GM12891 (cell line): Measurements from ENCODE around the gene DYNC1H1.

Experiments used
- PAX5 ChIP-seq: IDR thresholded peaks from 2 replicates; pipeline ENCODE4 v1.6.1; 2011; ENCODE audit warnings: low read length, moderate library complexity, mild to moderate bottlenecking; ENCODE audit not compliant: insufficient read depth, severe bottlenecking
- POLR2A ChIP-seq: IDR thresholded peaks from 2 replicates; pipeline ENCODE4 v1.6.1; 2011; ENCODE audit warnings: low read depth, low read length, control low read depth
- POLR2AphosphoS5 ChIP-seq: IDR thresholded peaks from 2 replicates; pipeline ENCODE4 v1.6.1; 2011; ENCODE audit warnings: low read depth, low read length, control low read depth
- POU2F2 ChIP-seq: IDR thresholded peaks from 2 replicates; pipeline ENCODE4 v1.6.1; 2011; ENCODE audit warnings: low read depth, mild to moderate bottlenecking, control low read depth, low read length, moderate library complexity
- SPI1 ChIP-seq: IDR thresholded peaks from 2 replicates; pipeline ENCODE4 v1.6.1; 2011; ENCODE audit warnings: low read depth, low read length, control low read depth
- TAF1 ChIP-seq: IDR thresholded peaks from 2 replicates; pipeline ENCODE4 v1.6.1; 2011; ENCODE audit warnings: low read depth, low read length, control low read depth

GRCh38 chr14:101928415-101928841 is 35.9 kb upstream of the DYNC1H1 start:
- TF ChIP-seq POLR2AphosphoS5 (no peak), TAF1 (no peak), PAX5 (no peak), POLR2A (no peak), SPI1 (no peak), POU2F2 (no peak)
